Measurements from ENCODE around the gene UBE2H.

UBE2H gene

GRCh38 chr7:129784437-129784782, 168.3 kb downstream of the UBE2H start:
- no peak for DNase-seq

GRCh38 chr7:129783584-129783919, 169.2 kb downstream of the UBE2H start:
- no peak for DNase-seq

GRCh38 chr7:129782818-129783583, 169.8 kb downstream of the UBE2H start:
- no peak for DNase-seq

GRCh38 chr7:129781928-129782817, 170.6 kb downstream of the UBE2H start:
- DNase-seq = no peak

GRCh38 chr7:129780974-129781927, 171.5 kb downstream of the UBE2H start:
- peak; percentile 51 for DNase-seq
